ACHN (cell line): Measurements from ENCODE around the gene PRKCB.
"Not testable (repeated sequence)": the region's sequence is repeated elsewhere in the genome, so short reads cannot be mapped to it uniquely, and the experiment has no call there.

Source experiments
- DNase-seq: peaks from one replicate; pipeline ENCODE4 v3.0.0-alpha.2; 2015
- in situ Hi-C: cut with HindIII; loops from 2 replicates; pipeline ENCODE4 v1.10.0; 2017; ENCODE audit warnings: low sequenced_read_pairs, low pct_ligation_motif_present, low pct_unique_long_range_greater_than_20kb

The PRKCB gene

GRCh38 chr16:24077292-24077691 lies 241.5 kb downstream of the PRKCB start:
- DNase-seq, result no peak
- in situ Hi-C loops, result no loop called here

GRCh38 chr16:24077966-24078365 lies 242.2 kb downstream of the PRKCB start:
- in situ Hi-C loops, result no loop called here
- DNase-seq, result no peak

GRCh38 chr16:24085666-24086065 lies 249.9 kb downstream of the PRKCB start:
- in situ Hi-C loops, result no loop called here
- DNase-seq, result no peak

GRCh38 chr16:24087891-24088410 lies 252.2 kb downstream of the PRKCB start:
- no peak for DNase-seq
- in situ Hi-C loops, result no loop called here

GRCh38 chr16:24088767-24089166 lies 253.0 kb downstream of the PRKCB start:
- in situ Hi-C loops, result no loop called here
- no peak for DNase-seq

- no peak for DNase-seq
- in situ Hi-C loops, result no loop called here
These were observed 255.3 kb downstream of the PRKCB start for GRCh38 chr16:24091125-24091524.

- in situ Hi-C loops, result no loop called here
- DNase-seq, result no peak
These were observed 257.3 kb downstream of the PRKCB start for GRCh38 chr16:24093049-24093448.

GRCh38 chr16:24094660-24095059 lies 258.9 kb downstream of the PRKCB start:
- in situ Hi-C loops, result no loop called here
- no peak for DNase-seq

GRCh38 chr16:24098896-24099295 lies 263.1 kb downstream of the PRKCB start:
- in situ Hi-C loops, result no loop called here
- no peak for DNase-seq

- DNase-seq, result no peak
These were observed 265.6 kb downstream of the PRKCB start for GRCh38 chr16:24101431-24101830.

GRCh38 chr16:24102209-24102660 lies 266.5 kb downstream of the PRKCB start:
- in situ Hi-C loops, result no loop called here
- no peak for DNase-seq

More at GRCh38 chr16:24101431-24101830, 265.6 kb downstream of the PRKCB start:
- in situ Hi-C loops, result no loop called here

GRCh38 chr16:24105471-24105870 lies 269.7 kb downstream of the PRKCB start:
- in situ Hi-C loops, DNase-seq: not testable (repeated sequence)

GRCh38 chr16:24108090-24108489 lies 272.3 kb downstream of the PRKCB start:
- DNase-seq, in situ Hi-C loops: not testable (repeated sequence)

- no peak for DNase-seq
- in situ Hi-C loops, result no loop called here
These were observed 276.0 kb downstream of the PRKCB start for GRCh38 chr16:24111724-24112302.

- in situ Hi-C loops, result no loop called here
- no peak for DNase-seq
These were observed 277.4 kb downstream of the PRKCB start for GRCh38 chr16:24113115-24113745.

GRCh38 chr16:24114876-24115275 lies 279.1 kb downstream of the PRKCB start:
- in situ Hi-C loops, result no loop called here
- no peak for DNase-seq

- no peak for DNase-seq
- in situ Hi-C loops, result no loop called here
These were observed 280.4 kb downstream of the PRKCB start for GRCh38 chr16:24116046-24116776.

GRCh38 chr16:24116989-24117388 lies 281.2 kb downstream of the PRKCB start:
- in situ Hi-C loops, result no loop called here
- DNase-seq, result no peak

GRCh38 chr16:24117680-24118079 lies 281.9 kb downstream of the PRKCB start:
- in situ Hi-C loops, result no loop called here
- DNase-seq, result no peak
